ENCODE results near the gene MAPT. TPM values are rescaled to one million over a fixed set of nuclear protein-coding genes. Genes with fewer than 3 reads are reported as not detected.

The MAPT gene
- total and polyA plus RNA-seq, 7 experiments from 2014 or later = 0.12 to 1.3 (median 0.80) TPM

GRCh38 chr17:45895304-45895968 lies 1.1 kb downstream of the MAPT start:
- DNase-seq (peak in 7 of 9 donors; percentile 12 to 29 (median 26)), ATAC-seq (peak; percentile 33)
- H3K4me3 Mint-ChIP-seq = peak overlapping the region; percentile 85 to 94 (median 88)
- Histone ChIP-seq H3K27me3 (ENCODE audit: control insufficient read depth in 2 of 2, insufficient read depth in 2 of 2, low read length in 2 of 2) (peaks cover 20 to 30% of the 10 kb centered on the region in 2 donors), H3K36me3 (ENCODE audit: control insufficient read depth in 2 of 3, insufficient read depth in 3 of 3, low read length in 3 of 3) (no peaks in the 10 kb centered on the region), H3K27ac (ENCODE audit: low read depth, low read length) (no peak overlapping the region), H3K4me1 (ENCODE audit: control insufficient read depth in 2 of 2, insufficient read depth in 2 of 2, low read length in 2 of 2) (peaks cover 7 to 27% of the 10 kb centered on the region in 2 donors), H3K9me3 (ENCODE audit: control insufficient read depth in 2 of 3, low read length in 3 of 3) (no peaks in the 10 kb centered on the region), H3K4me3 (ENCODE audit: low read length) (peak overlapping the region; percentile 75)
- H3K27ac Mint-ChIP-seq = peak overlapping the region in 3 of 9 donors; percentile 48 to 59 (median 51)
- peaks cover 27 to 77% (median 30%) of the 10 kb centered on the region in 5 donors for H3K27me3 Mint-ChIP-seq
- peaks cover 6 to 32% (median 22%) of the 10 kb centered on the region in 7 donors for H3K4me1 Mint-ChIP-seq
- ChIA-PET CTCF (no interaction called here), POLR2A (no interaction called here)
- intact Hi-C loops (cut with micrococcal nuclease) = loop anchor here (10.0 kb wide), 2 partner anchors 49 to 111 kb away; partner anchors contain the start of gene CRHR1 (in 1 of the 2)
- H3K9me3 Mint-ChIP-seq = no peaks in the 10 kb centered on the region
- H3K36me3 Mint-ChIP-seq = no peaks in the 10 kb centered on the region

- H3K9me3 Mint-ChIP-seq = no peaks in the 10 kb centered on the region
- Histone ChIP-seq H3K9me3 (ENCODE audit: control insufficient read depth in 2 of 3, low read length in 3 of 3) (no peaks in the 10 kb centered on the region), H3K27ac (ENCODE audit: low read depth, low read length) (no peak overlapping the region), H3K27me3 (ENCODE audit: control insufficient read depth in 2 of 2, insufficient read depth in 2 of 2, low read length in 2 of 2) (peaks cover 20 to 34% of the 10 kb centered on the region in 2 donors), H3K4me3 (ENCODE audit: low read length) (peak overlapping the region; percentile 75), H3K36me3 (ENCODE audit: control insufficient read depth in 2 of 3, insufficient read depth in 3 of 3, low read length in 3 of 3) (no peaks in the 10 kb centered on the region), H3K4me1 (ENCODE audit: control insufficient read depth in 2 of 2, insufficient read depth in 2 of 2, low read length in 2 of 2) (peaks cover 7 to 27% of the 10 kb centered on the region in 2 donors)
- peak overlapping the region; percentile 59 to 94 (median 88) for H3K4me3 Mint-ChIP-seq
- intact Hi-C loops (cut with micrococcal nuclease) = loop anchor here (10.0 kb wide), 2 partner anchors 49 to 111 kb away; partner anchors contain the start of gene CRHR1 (in 1 of the 2)
- DNase-seq (no peak), ATAC-seq (no peak)
- POLR2A ChIA-PET = no interaction called here
- CTCF ChIA-PET = no interaction called here
- peaks cover 35 to 78% (median 36%) of the 10 kb centered on the region in 5 donors for H3K27me3 Mint-ChIP-seq
- peaks cover 6 to 32% (median 22%) of the 10 kb centered on the region in 7 donors for H3K4me1 Mint-ChIP-seq
- no peaks in the 10 kb centered on the region for H3K36me3 Mint-ChIP-seq
- H3K27ac Mint-ChIP-seq = peak overlapping the region in 3 of 9 donors; percentile 51 to 76 (median 59)
Observed at GRCh38 chr17:45895969-45896785, 1.8 kb downstream of the MAPT start.

DNA sequence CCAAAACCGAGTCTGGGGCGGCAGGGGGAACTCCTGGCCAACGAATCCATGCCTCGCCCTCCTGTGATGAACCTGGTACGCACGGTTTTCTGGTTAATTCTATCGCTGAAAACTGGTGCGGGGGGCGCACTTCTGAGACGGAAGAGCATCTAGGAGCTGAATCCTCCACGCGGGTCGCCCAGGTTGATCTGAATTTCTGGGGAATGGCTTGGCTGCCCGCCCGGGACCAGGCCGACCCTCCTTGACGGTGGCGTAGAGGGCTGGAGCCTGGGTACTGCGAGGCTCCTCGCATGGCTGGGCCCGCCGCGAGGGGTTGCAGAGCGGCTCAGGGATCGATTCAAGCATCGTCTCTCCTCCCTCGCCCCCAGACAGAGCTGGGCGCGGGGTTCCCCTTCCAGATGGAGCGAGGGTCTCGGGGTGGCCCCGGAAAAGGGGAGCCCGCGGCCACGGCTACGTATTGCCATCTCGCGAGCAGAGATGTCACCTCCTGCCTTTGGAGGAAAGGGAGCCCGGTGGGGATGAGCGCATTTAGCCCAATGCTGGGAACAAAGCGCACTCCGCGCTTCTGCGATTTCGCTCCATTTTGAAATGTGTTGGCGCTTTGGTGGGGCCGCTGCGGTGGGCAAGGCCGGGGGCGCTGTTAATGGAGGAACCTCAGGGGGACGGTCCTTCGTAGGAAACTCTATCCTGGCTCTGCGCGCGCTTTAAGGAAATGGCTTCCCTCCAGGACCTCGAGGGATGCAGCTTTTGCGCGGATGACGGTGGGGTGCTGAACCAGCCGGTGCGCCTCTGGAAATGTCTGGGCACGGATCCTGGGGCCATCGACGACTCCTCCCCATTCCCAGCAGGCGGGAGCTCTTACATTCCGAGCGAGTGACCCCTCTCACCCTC lies 2.7 kb downstream of the MAPT start:
- H3K9me3 Mint-ChIP-seq = no peaks in the 10 kb centered on the region
- Histone ChIP-seq H3K4me1 (ENCODE audit: control insufficient read depth in 2 of 2, insufficient read depth in 2 of 2, low read length in 2 of 2) (peaks cover 7 to 27% of the 10 kb centered on the region in 2 donors), H3K27me3 (ENCODE audit: control insufficient read depth in 2 of 2, insufficient read depth in 2 of 2, low read length in 2 of 2) (peaks cover 20 to 34% of the 10 kb centered on the region in 2 donors), H3K9me3 (ENCODE audit: control insufficient read depth in 2 of 3, low read length in 3 of 3) (no peaks in the 10 kb centered on the region), H3K36me3 (ENCODE audit: control insufficient read depth in 2 of 3, insufficient read depth in 3 of 3, low read length in 3 of 3) (no peaks in the 10 kb centered on the region), H3K4me3 (ENCODE audit: low read length) (no peak overlapping the region), H3K27ac (ENCODE audit: low read depth, low read length) (no peak overlapping the region)
- peak overlapping the region; percentile 23 to 94 (median 67) for H3K4me3 Mint-ChIP-seq
- H3K36me3 Mint-ChIP-seq = no peaks in the 10 kb centered on the region
- ChIA-PET CTCF (no interaction called here), POLR2A (no interaction called here)
- H3K27me3 Mint-ChIP-seq = peaks cover 41 to 73% (median 43%) of the 10 kb centered on the region in 5 donors
- DNase-seq (no peak), ATAC-seq (no peak)
- peaks cover 6 to 32% (median 22%) of the 10 kb centered on the region in 7 donors for H3K4me1 Mint-ChIP-seq
- intact Hi-C loops (cut with micrococcal nuclease) = loop anchor here (10.0 kb wide), 2 partner anchors 48 to 112 kb away; partner anchors contain the start of gene CRHR1 (in 1 of the 2)
- H3K27ac Mint-ChIP-seq = no peak overlapping the region

DNA sequence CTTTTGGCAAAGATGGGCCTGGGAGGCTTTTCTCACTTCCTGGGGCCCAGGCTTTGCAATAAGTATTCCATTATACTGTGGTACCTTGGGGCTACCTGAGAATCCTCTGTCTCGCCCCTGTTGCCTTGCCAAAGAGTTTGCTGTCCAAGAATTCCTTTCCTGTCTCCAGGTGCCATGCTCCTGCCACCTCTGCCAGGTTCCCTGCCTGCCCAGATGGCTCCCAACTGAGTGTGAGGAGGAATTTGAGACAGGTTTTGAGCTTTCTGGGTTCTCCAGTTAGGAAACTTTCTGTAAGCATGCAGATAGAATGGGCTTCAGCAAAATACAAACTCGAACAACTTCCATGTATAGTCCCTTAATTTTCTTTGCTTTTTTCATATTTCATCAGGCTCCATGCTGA lies 5.8 kb downstream of the MAPT start:
- Mint-ChIP-seq H3K27ac (no peak overlapping the region), H3K27me3 (peaks cover 49 to 57% (median 53%) of the 10 kb centered on the region in 5 donors), H3K36me3 (no peaks in the 10 kb centered on the region), H3K9me3 (no peaks in the 10 kb centered on the region), H3K4me3 (no peak overlapping the region), H3K4me1 (peaks cover 5 to 27% (median 19%) of the 10 kb centered on the region in 7 donors)
- Histone ChIP-seq H3K36me3 (ENCODE audit: control insufficient read depth in 2 of 3, insufficient read depth in 3 of 3, low read length in 3 of 3) (no peaks in the 10 kb centered on the region), H3K4me3 (ENCODE audit: low read length) (no peak overlapping the region), H3K9me3 (ENCODE audit: control insufficient read depth in 2 of 3, low read length in 3 of 3) (no peaks in the 10 kb centered on the region), H3K4me1 (ENCODE audit: control insufficient read depth in 2 of 2, insufficient read depth in 2 of 2, low read length in 2 of 2) (peaks cover 7 to 27% of the 10 kb centered on the region in 2 donors), H3K27me3 (ENCODE audit: control insufficient read depth in 2 of 2, insufficient read depth in 2 of 2, low read length in 2 of 2) (peaks cover 20 to 34% of the 10 kb centered on the region in 2 donors), H3K27ac (ENCODE audit: low read depth, low read length) (no peak overlapping the region)
- DNase-seq = no peak
- ChIA-PET POLR2A (no interaction called here), CTCF (no interaction called here)
- no peak for ATAC-seq
- intact Hi-C loops (cut with micrococcal nuclease) = no loop called here

GRCh38 chr17:45900723-45901415 lies 6.5 kb downstream of the MAPT start:
- H3K27me3 ChIP-seq (ENCODE audit: control insufficient read depth in 2 of 2, insufficient read depth in 2 of 2, low read length in 2 of 2) = peaks cover 20 to 34% of the 10 kb centered on the region in 2 donors
- Mint-ChIP-seq H3K4me3 (no peak overlapping the region), H3K36me3 (no peaks in the 10 kb centered on the region), H3K4me1 (peaks cover 1 to 25% (median 19%) of the 10 kb centered on the region in 7 donors), H3K27me3 (peaks cover 50 to 56% (median 55%) of the 10 kb centered on the region in 5 donors), H3K27ac (no peak overlapping the region), H3K9me3 (no peaks in the 10 kb centered on the region)
- ChIA-PET CTCF (no interaction called here), POLR2A (no interaction called here)
- H3K4me3 ChIP-seq (ENCODE audit: low read length) = no peak overlapping the region
- no peaks in the 10 kb centered on the region for H3K9me3 ChIP-seq (ENCODE audit: control insufficient read depth in 2 of 3, low read length in 3 of 3)
- peaks cover 5 to 23% of the 10 kb centered on the region in 2 donors for H3K4me1 ChIP-seq (ENCODE audit: control insufficient read depth in 2 of 2, insufficient read depth in 2 of 2, low read length in 2 of 2)
- no peaks in the 10 kb centered on the region for H3K36me3 ChIP-seq (ENCODE audit: control insufficient read depth in 2 of 3, insufficient read depth in 3 of 3, low read length in 3 of 3)
- no peak for DNase-seq
- H3K27ac ChIP-seq (ENCODE audit: low read depth, low read length) = no peak overlapping the region
- intact Hi-C loops (cut with micrococcal nuclease) = no loop called here
- no peak for ATAC-seq

All from naive thymus-derived CD4-positive, alpha-beta T cell (primary cell).